Activated CD4-positive, alpha-beta T cell treated with anti-CD3 and anti-CD28 coated beads, Interleukin-2, Interleukin-4, amounts not matched to agents 100 ng/mL and 50 ng/mL, durations not matched to agents 16 hours and 8 hours (primary cell): ENCODE results near the gene APOBEC3B.
"Not testable (repeated sequence)": the region's sequence is repeated elsewhere in the genome, so short reads cannot be mapped to it uniquely, and the experiment has no call there.

Source experiments
- DNase-seq: peaks from one replicate; pipeline ENCODE4 v3.0.0-alpha.2; 2020; ENCODE audit warnings: low spot score

The APOBEC3B gene

GRCh38 chr22:39031434-39032295, 49.5 kb downstream of the APOBEC3B start:
- not testable (repeated sequence) for DNase-seq

- not testable (repeated sequence) for DNase-seq
Measured at GRCh38 chr22:39037071-39037470, 54.9 kb downstream of the APOBEC3B start.

- DNase-seq, result no peak
Measured at GRCh38 chr22:39039306-39040126, 57.4 kb downstream of the APOBEC3B start.

DNA sequence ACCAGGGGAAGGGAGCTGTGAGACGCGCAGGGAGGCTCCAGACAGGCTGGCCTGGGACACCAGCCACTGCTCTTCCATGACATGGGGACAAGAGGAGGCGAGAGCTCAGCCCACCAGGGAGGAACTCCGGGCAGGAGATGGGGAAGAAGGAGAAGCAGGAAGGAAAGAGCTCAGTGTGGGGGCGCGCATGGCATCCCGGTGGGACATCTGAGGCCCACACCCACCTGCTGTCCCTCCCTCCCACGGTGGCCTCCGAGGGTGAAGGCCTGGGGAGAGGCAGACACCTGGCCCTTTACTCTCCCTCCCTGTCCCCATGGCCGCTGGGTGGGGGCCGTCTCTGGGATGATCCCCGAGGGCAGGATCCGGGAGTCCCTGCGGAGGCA, 58.0 kb downstream of the APOBEC3B start:
- DNase-seq, result not testable (repeated sequence)

DNA sequence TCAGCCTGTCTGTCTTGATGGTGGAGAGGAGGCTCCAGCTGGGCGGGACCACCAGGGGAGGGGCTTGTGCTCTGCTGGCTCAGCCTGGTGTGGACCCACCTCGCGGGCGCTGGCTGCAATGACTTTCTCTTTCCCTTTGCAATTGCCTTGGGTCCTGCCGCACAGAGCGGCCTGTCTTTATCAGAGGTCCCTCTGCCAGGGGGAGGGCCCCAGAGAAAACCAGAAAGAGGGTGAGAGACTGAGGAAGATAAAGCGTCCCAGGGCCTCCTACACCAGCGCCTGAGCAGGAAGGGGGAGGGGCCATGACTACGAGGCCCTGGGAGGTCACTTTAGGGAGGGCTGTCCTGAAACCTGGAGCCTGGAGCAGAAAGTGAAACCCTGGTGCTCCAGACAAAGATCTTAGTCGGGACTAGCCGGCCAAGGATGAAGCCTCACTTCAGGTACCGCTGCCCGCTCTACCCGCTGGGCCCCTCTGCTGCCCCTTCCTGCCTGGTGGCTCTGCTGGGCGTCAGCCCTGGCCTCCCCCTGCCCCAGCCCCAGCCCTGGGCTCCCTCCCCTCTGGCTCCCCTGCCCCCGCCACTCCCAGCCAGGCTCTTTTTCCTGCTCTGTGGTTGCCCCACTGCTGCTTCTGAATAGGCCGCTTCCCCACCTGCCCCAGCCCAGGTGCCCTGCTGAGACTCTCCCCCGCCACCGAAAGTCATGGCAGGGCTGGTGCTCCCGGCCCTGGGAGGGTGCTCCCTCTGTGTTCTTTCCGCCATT, 58.6 kb downstream of the APOBEC3B start, which contains the start of gene APOBEC3F:
APOBEC3F (plus strand) TSS at position 327 of the 759 bp plus-strand sequence; CDS start at position 424, 97 bp downstream.
- DNase-seq, result peak; percentile 69

DNA sequence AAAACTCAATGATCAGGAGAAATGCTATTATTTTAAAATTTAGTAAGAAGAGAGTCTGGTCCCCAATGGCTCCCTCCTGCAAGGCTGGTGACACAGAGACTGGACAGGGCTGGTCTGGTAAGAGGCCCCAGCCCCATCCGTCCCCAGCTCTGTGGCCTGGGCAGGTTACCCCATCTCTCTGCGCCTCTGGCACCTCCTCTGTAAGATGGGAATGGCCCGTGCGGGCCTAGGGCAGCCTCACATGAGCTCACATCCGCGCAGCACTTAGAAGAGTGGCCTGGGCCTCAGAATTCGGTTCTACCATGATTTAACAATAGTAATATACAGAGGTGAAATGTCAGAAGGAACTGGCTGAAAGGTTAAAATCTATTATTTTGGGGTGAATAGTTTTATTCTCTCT, 59.8 kb downstream of the APOBEC3B start:
- no peak for DNase-seq
